ENCODE measurements around the gene LDLRAD4. TPM values are rescaled to one million over a fixed set of nuclear protein-coding genes. Genes with fewer than 3 reads are reported as not detected.

Gene LDLRAD4
- polyA plus RNA-seq, 1 experiment: not detected

DNA sequence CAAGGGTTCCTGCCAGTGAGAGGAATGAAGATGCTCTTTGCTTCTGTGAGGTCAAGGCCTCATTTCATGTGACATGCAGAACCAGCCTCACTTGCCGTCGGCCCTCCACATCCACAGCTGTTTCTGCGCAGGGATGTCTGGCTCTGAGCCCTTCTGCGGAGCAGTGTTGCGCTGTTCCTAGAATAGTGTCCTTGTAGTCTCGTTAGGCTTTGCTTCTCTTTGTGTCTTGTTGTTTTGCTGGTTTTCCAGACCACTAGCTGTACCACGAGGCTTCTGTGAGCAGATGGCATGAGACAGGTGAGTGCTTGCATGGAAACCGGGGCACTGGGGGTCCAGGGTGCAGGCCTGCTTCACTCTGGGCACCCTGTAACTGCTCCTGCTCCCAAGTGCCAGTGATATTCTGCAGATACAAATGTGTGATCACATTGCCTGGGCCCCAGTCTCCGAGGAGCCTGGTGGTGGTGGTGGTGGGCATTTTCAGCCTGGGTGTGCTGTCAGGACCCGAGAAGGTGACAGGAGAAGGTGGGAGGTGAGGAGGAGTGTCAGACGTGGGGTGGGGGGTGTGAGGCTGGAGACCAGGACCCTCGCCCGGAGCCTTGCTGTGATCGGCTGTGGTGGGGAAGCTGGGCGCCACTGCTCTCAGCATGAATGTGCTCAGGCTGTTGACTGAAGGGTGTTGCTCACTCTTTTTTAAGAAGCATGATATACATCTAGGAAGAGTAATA lies 34.3 kb downstream of the LDLRAD4 start:
- POLR2A ChIA-PET: no interaction called here
- H3K27ac ChIP-seq (ENCODE audit: low read depth, low read length): no peak overlapping the region
- H3K27me3 ChIP-seq (ENCODE audit: control insufficient read depth, insufficient read depth, low read length): peaks cover 2% of the 10 kb centered on the region
- no peaks in the 10 kb centered on the region; the same call in 1 of the 2 replicates for H3K9me3 ChIP-seq (ENCODE audit: control insufficient read depth, insufficient read depth, low read length)
- no peak overlapping the region for H3K4me3 ChIP-seq (ENCODE audit: low read depth, low read length)
- CTCF ChIA-PET: no interaction called here
- DNase-seq (ENCODE audit: low read depth, low spot score): no peak
- TF ChIP-seq, protein P1, sequence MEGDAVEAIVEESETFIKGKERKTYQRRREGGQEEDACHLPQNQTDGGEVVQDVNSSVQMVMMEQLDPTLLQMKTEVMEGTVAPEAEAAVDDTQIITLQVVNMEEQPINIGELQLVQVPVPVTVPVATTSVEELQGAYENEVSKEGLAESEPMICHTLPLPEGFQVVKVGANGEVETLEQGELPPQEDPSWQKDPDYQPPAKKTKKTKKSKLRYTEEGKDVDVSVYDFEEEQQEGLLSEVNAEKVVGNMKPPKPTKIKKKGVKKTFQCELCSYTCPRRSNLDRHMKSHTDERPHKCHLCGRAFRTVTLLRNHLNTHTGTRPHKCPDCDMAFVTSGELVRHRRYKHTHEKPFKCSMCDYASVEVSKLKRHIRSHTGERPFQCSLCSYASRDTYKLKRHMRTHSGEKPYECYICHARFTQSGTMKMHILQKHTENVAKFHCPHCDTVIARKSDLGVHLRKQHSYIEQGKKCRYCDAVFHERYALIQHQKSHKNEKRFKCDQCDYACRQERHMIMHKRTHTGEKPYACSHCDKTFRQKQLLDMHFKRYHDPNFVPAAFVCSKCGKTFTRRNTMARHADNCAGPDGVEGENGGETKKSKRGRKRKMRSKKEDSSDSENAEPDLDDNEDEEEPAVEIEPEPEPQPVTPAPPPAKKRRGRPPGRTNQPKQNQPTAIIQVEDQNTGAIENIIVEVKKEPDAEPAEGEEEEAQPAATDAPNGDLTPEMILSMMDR (IDR thresholded peaks at IDR 0.05; ENCODE audit: low read depth, low read length): no peak

DNA sequence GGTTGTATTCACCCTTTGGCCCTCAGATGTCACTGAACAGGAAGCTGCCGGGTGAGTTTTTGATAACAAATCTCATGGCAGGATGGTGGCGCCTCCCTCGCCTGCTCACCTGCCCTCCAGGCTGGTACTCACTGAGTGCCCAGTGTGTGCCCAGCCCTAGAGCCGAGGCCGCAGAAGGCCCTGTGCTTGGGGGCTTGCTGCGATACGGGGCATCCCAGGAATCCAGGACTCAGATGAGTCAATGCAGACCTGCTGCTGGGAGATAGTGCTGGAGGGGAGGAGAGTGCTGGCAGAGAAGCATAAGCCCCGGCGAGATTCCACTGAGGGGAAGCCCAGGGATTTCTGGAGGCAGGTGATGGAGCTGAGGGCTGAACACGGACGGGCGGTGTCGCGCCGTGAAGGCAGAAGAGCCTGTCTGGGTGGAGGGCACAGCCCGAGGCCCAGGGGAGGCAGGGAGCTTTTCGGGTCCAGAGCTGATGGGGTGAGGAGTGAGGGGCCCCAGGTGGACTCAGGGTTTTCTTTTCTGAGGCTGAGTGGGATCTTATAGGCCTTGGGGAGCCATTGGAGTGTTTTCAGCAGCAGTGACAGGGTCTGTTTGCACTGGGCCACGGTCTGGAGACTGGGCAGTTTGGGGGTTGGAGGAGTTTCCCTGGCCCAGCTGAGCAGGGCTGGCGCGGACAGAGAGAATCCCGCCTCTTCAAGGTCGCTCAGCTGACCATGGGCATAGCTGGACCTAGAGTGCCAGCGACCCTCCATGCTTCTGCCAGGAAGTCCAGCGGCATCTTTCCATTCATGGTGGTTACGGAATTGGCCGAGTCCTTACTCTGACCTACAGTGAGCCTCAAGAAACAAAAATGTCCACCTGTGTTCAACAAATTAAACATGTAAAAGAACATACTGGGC lies 35.5 kb downstream of the LDLRAD4 start:
- no peak for DNase-seq (ENCODE audit: low read depth, low spot score)
- H3K4me3 ChIP-seq (ENCODE audit: low read depth, low read length): no peak overlapping the region
- POLR2A ChIA-PET: no interaction called here

DNA sequence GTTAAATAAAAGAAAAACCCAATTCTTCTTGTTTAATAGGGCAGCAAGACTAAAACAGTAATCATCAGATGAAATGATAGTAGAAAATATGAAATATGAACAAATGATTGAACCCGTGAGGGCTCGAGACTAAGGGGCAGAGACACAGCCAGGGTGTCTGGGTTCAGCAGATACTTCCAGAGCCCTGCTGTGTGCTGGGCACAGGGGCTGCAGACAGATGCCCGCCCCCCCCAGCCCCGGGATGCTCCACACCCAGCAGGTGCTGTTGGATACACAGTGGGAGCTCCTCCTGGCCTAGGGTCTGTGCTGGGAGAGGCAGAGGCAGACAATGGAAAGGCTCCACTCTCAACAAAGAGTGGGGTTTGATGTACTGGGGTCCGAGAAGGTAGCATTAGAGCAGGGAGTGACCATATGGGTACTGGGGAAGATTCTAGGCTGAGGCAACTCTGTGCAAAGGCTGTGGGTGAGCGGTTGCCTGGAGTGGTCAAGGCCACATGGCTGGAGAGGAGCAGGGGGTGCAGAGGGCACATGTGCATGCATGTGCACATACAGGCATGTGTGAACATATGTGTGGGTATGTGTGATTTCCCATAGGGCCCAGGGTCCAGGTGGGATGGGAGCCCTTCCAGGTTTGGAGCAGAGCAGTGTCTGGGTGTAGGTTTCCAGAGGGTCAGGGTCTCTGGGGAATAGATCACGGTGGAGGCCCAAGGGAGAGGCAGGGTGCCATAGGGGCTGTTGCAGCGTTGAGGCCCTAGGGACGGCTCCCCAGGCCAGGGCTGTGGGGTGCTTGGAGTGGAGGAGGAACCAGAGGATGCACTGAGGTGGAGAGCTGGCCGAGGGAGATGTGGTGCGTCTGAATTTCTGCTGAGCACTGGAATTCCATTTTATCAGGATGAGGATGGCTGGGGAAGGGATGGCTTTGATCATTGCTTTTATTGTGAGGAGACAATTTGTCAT lies 36.7 kb downstream of the LDLRAD4 start:
- TF ChIP-seq, protein P1 (IDR thresholded peaks at IDR 0.05; ENCODE audit: low read depth, low read length): no peak
- ChIA-PET CTCF (no interaction called here), POLR2A (no interaction called here)
- Histone ChIP-seq H3K27ac (ENCODE audit: low read depth, low read length) (no peak overlapping the region), H3K9me3 (ENCODE audit: control insufficient read depth, insufficient read depth, low read length) (no peaks in the 10 kb centered on the region; the same call in 1 of the 2 replicates), H3K4me3 (ENCODE audit: low read depth, low read length) (no peak overlapping the region), H3K27me3 (ENCODE audit: control insufficient read depth, insufficient read depth, low read length) (peaks cover 2% of the 10 kb centered on the region)
- no peak for DNase-seq (ENCODE audit: low read depth, low spot score)

More for the DNA sequence above, 35.5 kb downstream of the LDLRAD4 start:
- Histone ChIP-seq H3K9me3 (ENCODE audit: control insufficient read depth, insufficient read depth, low read length) (no peaks in the 10 kb centered on the region; the same call in 1 of the 2 replicates), H3K27me3 (ENCODE audit: control insufficient read depth, insufficient read depth, low read length) (peaks cover 2% of the 10 kb centered on the region), H3K27ac (ENCODE audit: low read depth, low read length) (no peak overlapping the region)
- CTCF ChIA-PET: no interaction called here
- TF ChIP-seq, protein P1 (IDR thresholded peaks at IDR 0.05; ENCODE audit: low read depth, low read length): no peak

DNA sequence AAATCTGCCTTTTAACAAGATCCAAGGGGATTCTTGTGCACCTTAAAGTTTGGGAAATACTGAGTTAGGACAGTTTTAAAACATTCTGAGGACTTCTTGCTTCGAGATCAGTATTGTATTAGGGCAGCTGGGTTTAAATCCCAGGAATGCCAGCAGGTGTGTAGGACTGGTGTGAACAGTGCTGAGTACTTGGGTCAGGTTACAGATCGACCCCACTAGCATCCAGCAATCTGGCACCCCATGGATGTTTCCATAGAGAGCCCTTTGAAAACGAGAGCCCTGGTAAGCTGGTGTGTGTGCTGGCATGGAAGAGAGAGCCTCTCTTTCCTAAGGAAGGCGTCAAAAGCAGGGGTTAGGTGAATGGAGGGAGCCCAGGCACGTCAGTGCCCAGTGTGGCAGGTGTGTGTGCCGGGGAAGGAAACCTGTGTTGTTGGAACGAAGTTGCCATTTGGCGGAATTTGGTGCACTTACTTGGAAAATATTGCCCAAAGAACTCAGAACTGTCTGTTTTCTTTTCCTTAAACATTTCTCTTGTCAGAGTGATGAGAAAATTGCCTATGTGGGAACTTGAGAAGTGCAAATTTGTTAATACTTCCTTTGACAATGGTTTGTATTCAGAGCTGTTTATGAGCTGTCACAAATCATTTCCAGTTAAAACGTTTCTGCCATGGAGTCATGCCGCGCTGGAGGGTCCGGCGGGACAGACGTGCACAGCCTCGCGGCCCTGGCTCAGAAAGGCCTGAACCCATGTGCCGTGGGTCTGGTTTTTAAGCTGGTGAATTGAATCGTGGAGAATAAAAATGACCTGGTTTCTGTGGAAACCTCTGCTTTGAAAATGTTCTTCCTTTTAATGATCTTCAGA lies 38.1 kb downstream of the LDLRAD4 start:
- TF ChIP-seq, protein P1 (IDR thresholded peaks at IDR 0.05; ENCODE audit: low read depth, low read length): no peak
- Histone ChIP-seq H3K27me3 (ENCODE audit: control insufficient read depth, insufficient read depth, low read length) (peaks cover 2% of the 10 kb centered on the region), H3K4me3 (ENCODE audit: low read depth, low read length) (no peak overlapping the region), H3K27ac (ENCODE audit: low read depth, low read length) (no peak overlapping the region), H3K9me3 (ENCODE audit: control insufficient read depth, insufficient read depth, low read length) (no peaks in the 10 kb centered on the region; the same call in 1 of the 2 replicates)
- CTCF ChIA-PET: no interaction called here
- POLR2A ChIA-PET: no interaction called here
- no peak for DNase-seq (ENCODE audit: low read depth, low spot score)
